ENCODE measurements around the gene BICDL2. TPM values are rescaled to one million over a fixed set of nuclear protein-coding genes. Genes with fewer than 3 reads are reported as not detected.
"Not testable (repeated sequence)": the region's sequence is repeated elsewhere in the genome, so short reads cannot be mapped to it uniquely, and the experiment has no call there.

BICDL2 gene
- total RNA-seq, 2 experiments from 2014 or later = not detected

DNA sequence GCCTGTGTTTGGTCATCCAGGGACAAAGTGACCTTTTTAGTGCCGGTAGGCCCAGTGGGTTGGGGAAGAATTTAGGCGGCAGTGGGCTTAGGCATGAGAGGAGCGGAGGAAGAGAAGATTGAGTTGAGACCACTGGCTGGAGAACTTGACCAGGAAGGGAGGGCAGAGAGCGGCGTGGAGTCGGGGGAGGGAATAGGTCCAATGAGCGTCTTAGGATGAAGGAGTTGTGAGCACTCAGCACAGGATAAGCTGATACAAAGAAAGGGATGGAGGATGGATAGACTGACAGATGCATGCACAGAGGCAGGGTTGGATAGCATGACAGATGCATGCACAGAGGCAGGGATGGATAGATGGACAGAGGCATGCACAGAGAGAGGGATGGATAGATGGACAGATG, 36.7 kb upstream of the BICDL2 start:
- H3K27ac Mint-ChIP-seq = peak overlapping the region; percentile 20
- no peak for DNase-seq
- no peak overlapping the region for H3K4me3 Mint-ChIP-seq
- CTCF ChIA-PET = no interaction called here
- H3K9me3 Mint-ChIP-seq = no peaks in the 10 kb centered on the region
- H3K36me3 Mint-ChIP-seq (ENCODE audit: low read depth) = peaks cover 16% of the 10 kb centered on the region
- no peaks in the 10 kb centered on the region for H3K27me3 Mint-ChIP-seq (ENCODE audit: low read depth)
- H3K4me1 Mint-ChIP-seq (ENCODE audit: low read depth) = peaks cover 86% of the 10 kb centered on the region
- intact Hi-C loops (cut with micrococcal nuclease) = no loop called here

DNA sequence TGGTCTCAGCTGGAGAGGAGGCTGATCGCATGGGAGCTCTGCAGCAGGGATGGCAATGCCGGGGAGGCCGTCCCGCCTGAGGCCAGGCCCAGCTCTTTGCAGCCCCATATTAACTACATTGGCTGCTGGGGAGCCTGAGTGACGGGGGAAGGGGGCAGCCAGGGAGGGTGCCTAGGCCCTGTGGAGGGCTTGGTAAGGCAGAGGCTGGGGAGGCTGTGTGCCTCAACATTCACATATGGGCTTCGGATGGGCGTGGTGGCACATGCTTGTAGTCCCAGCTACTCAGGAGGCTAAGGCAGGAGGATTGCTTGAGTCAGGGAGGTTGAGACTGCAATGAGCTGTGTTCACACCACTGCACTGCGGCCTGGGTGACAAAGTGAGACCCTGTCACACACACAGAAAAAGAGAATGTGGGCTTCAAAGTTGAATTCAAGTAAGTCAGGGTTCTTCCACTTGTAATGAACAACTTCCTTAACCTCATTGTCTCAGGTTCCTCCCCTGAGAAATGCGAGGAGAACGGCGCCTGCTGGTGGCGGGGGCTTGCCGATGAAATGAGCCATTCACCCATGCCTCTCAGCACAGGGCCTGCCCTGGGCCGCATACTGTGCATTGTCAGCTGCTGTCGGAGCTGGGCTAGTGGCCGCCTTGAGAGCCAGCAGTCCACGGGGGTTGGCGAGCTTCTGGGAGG, 36.0 kb upstream of the BICDL2 start:
- intact Hi-C loops (cut with micrococcal nuclease); H3K27me3 Mint-ChIP-seq (ENCODE audit: low read depth); CTCF ChIA-PET; H3K9me3 Mint-ChIP-seq; H3K4me3 Mint-ChIP-seq: not testable (repeated sequence)
- H3K36me3 Mint-ChIP-seq (ENCODE audit: low read depth) = peaks cover 23% of the 10 kb centered on the region
- H3K27ac Mint-ChIP-seq = peak overlapping the region; percentile 20
- DNase-seq = peak; percentile 89
- H3K4me1 Mint-ChIP-seq (ENCODE audit: low read depth) = peaks cover 84% of the 10 kb centered on the region

DNA sequence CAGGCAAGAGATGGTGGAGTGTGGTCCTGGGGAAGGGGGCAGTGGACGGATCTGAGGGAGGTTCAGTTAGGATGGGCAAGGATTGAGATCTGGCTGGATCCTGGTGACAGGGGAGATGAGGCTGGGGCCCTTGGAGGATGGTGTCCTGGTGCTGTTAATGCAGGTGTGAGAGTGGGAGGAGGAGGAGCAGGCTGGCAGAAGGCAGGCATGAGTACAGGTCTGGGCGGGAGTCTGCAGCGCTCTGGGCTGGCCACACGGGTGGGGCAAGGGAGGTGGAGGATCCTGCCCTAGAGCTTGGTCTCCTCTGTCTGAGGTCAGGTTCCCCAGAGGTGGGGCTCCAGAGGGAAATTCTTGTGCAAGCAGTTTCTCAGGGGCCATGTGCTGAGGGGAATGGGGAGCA, 35.4 kb upstream of the BICDL2 start:
- Mint-ChIP-seq H3K4me1 (ENCODE audit: low read depth) (peaks cover 84% of the 10 kb centered on the region), H3K36me3 (ENCODE audit: low read depth) (peaks cover 29% of the 10 kb centered on the region), H3K27ac (peak overlapping the region; percentile 75)
- DNase-seq; H3K4me3 Mint-ChIP-seq; H3K27me3 Mint-ChIP-seq (ENCODE audit: low read depth); intact Hi-C loops (cut with micrococcal nuclease); H3K9me3 Mint-ChIP-seq; CTCF ChIA-PET: not testable (repeated sequence)

DNA sequence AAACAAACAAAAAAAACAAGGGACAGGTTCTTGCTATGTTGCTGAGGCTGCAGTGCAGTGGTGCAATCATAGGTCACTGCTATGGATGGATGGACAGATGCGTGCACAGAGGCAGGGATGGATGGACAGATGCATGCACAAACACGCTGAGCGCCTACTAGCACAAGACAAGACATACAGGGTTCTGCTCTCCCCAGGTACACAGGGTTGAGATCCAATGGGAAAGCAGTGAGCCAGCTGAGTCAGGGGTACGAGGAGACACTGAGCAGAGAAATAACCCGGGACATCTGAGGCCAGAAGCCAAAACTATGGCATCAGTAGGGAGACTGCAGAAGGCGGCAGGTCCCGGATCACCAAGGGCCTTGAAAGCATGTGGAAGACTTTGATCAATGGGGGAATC, 34.9 kb upstream of the BICDL2 start:
- H3K9me3 Mint-ChIP-seq = no peaks in the 10 kb centered on the region
- H3K27me3 Mint-ChIP-seq (ENCODE audit: low read depth) = no peaks in the 10 kb centered on the region
- peak overlapping the region; percentile 75 for H3K27ac Mint-ChIP-seq
- no peak for DNase-seq
- H3K4me1 Mint-ChIP-seq (ENCODE audit: low read depth) = peaks cover 80% of the 10 kb centered on the region
- no peak overlapping the region for H3K4me3 Mint-ChIP-seq
- H3K36me3 Mint-ChIP-seq (ENCODE audit: low read depth) = peaks cover 31% of the 10 kb centered on the region
- intact Hi-C loops (cut with micrococcal nuclease) = no loop called here
- CTCF ChIA-PET = interaction anchor here (1.5 to 1.9 kb wide), 2 partner anchors 27 to 58 kb away, joined by 5 to 7 read pairs; partner anchors contain the start of gene ZSCAN10

DNA sequence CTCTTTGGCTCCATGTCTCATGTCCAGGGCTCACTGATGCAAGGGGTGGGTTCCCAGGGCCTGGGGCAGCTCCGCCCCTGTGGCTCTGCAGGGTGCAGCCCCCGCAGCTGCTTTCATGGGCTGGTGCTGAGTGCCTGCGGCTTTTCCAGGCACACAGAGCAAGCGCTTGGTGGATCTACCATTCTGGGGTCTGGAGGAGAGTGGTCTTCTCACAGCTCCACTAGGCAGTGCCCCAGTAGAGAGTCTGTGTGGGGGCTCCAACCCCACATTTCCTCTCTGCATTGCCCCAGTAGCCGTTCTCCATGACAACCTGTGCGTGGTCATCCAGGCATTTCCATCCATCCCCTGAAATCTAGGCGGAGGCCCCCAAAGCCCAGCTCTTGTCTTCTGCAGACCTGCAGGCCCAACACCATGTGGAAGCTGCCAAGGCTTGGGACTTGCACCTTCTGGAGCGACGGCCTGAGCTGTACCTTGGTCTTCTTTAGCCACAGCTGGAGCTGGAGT, 33.9 kb upstream of the BICDL2 start:
- CTCF ChIA-PET = interaction anchor here (1.4 to 1.9 kb wide), 3 partner anchors 11 to 59 kb away, joined by 4 to 7 read pairs (median 5); partner anchors contain the start of gene ZSCAN10
- intact Hi-C loops (cut with micrococcal nuclease) = no loop called here
- DNase-seq = no peak
- no peak overlapping the region for H3K4me3 Mint-ChIP-seq
- no peaks in the 10 kb centered on the region for H3K27me3 Mint-ChIP-seq (ENCODE audit: low read depth)
- no peaks in the 10 kb centered on the region for H3K9me3 Mint-ChIP-seq
- H3K27ac Mint-ChIP-seq = peak overlapping the region; percentile 88
- peaks cover 72% of the 10 kb centered on the region for H3K4me1 Mint-ChIP-seq (ENCODE audit: low read depth)
- H3K36me3 Mint-ChIP-seq (ENCODE audit: low read depth) = peaks cover 40% of the 10 kb centered on the region

DNA sequence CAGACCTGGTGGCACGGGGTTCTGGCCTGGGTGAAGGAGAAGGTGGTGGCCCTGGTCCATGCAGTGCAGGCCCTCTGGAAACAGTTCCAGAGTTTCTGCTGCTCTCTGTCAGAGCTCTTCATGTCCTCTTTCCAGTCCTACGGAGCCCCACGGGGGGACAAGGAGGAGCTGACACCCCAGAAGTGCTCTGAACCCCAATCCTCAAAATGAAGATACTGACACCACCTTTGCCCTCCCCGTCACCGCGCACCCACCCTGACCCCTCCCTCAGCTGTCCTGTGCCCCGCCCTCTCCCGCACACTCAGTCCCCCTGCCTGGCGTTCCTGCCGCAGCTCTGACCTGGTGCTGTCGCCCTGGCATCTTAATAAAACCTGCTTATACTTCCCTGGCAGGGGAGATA, 32.4 kb upstream of the BICDL2 start:
- Mint-ChIP-seq H3K4me1 (ENCODE audit: low read depth) (peaks cover 72% of the 10 kb centered on the region), H3K4me3 (peak overlapping the region; percentile 4), H3K27ac (peak overlapping the region; percentile 88), H3K36me3 (ENCODE audit: low read depth) (peaks cover 43% of the 10 kb centered on the region)
- H3K27me3 Mint-ChIP-seq (ENCODE audit: low read depth); DNase-seq; H3K9me3 Mint-ChIP-seq; intact Hi-C loops (cut with micrococcal nuclease): not testable (repeated sequence)
- CTCF ChIA-PET = interaction anchor here (1.1 to 2.0 kb wide), 2 partner anchors 10 to 37 kb away, joined by 3 to 5 read pairs; no protein-coding TSS in a partner anchor

DNA sequence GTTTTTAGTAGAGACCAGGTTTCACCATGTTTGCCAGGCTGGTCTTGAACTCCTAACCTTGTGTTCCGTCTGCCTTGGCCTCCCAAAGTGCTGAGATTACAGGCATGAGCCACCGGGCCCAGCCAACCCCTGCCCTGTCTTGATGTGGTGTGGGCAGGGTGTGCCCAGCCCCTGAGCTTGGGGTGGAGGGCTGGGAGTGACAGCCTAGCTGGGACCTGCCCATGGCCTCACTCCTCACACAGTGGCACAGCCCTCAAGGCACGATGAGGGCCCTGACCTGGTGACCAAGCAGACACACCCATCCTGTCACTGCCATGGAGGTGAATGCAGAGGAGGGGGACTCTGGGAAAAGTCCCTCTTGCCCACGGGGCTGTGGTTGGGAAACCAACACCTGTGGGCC, 31.7 kb upstream of the BICDL2 start:
- Mint-ChIP-seq H3K4me1 (ENCODE audit: low read depth) (peaks cover 72% of the 10 kb centered on the region), H3K9me3 (no peaks in the 10 kb centered on the region), H3K27ac (peak overlapping the region; percentile 96), H3K4me3 (peak overlapping the region; percentile 94), H3K27me3 (ENCODE audit: low read depth) (no peaks in the 10 kb centered on the region), H3K36me3 (ENCODE audit: low read depth) (peaks cover 43% of the 10 kb centered on the region)
- DNase-seq = no peak
- CTCF ChIA-PET = interaction anchor here (1.1 to 11.2 kb wide), 3 partner anchors 10 to 62 kb away, joined by 3 to 187 read pairs (median 5); partner anchors contain the start of gene ZNF213
- intact Hi-C loops (cut with micrococcal nuclease) = no loop called here

DNA sequence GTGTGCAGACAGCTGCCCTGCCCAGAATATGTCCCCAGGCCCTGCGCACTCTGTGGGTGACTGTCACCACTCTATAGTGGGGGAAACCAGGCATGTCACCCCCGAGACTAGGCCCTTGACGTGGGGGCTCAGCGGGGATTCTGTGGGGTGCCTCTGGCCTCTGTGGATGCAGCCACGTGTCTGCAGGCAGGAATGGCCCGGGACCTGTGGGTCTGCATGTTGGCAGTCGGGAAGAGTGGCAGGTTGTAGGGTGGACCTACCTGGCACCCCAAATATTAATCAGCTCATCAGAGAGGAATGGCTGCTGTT, 29.6 kb upstream of the BICDL2 start:
- intact Hi-C loops (cut with micrococcal nuclease) = no loop called here
- no peaks in the 10 kb centered on the region for H3K9me3 Mint-ChIP-seq
- H3K27ac Mint-ChIP-seq = peak overlapping the region; percentile 97
- H3K4me1 Mint-ChIP-seq (ENCODE audit: low read depth) = peaks cover 63% of the 10 kb centered on the region
- H3K4me3 Mint-ChIP-seq = peak overlapping the region; percentile 94
- DNase-seq = no peak
- peaks cover 43% of the 10 kb centered on the region for H3K36me3 Mint-ChIP-seq (ENCODE audit: low read depth)
- CTCF ChIA-PET = interaction anchor here (0.8 to 11.2 kb wide), 2 partner anchors 35 to 64 kb away, joined by 3 to 187 read pairs; partner anchors contain the start of gene ZNF213
- no peaks in the 10 kb centered on the region for H3K27me3 Mint-ChIP-seq (ENCODE audit: low read depth)

DNA sequence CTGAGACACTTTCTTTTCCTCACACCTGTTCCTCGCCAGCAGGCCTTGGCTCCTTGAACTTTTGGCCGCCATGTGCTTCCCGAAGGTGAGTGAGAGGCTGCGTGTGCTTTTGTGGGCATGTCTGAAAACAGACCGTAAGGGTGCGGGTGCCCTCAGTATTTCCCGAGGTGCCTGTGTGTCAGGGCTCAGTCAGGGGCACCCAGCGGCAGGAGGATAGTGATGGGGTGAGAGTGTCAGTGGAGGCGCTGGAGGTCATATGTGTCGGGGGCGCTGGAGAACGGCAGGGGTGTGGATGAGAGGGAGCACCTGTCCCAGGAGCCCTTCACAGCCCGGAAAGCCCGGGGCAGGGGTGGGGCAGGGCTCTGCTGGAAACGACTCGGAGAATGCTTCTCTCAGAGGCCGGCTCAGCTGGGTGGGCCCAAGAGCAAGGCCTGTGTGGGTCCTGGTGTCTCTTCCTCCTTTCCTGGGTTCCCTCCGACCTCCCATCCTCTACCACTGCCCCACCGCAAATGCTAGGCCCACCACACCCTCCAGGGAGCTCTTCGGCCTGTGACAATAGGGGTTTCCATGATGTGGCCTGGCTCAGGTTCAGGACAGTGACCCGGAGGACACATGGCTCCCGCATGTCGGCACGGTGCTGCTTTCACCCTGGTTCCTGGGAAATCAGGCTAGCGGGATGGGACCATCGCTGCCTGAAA, 29.1 kb upstream of the BICDL2 start:
- Mint-ChIP-seq H3K4me1 (ENCODE audit: low read depth) (peaks cover 59% of the 10 kb centered on the region), H3K9me3 (no peaks in the 10 kb centered on the region), H3K4me3 (peak overlapping the region; percentile 94), H3K36me3 (ENCODE audit: low read depth) (peaks cover 43% of the 10 kb centered on the region), H3K27ac (peak overlapping the region; percentile 97), H3K27me3 (ENCODE audit: low read depth) (no peaks in the 10 kb centered on the region)
- intact Hi-C loops (cut with micrococcal nuclease) = loop anchor here (1.0 kb wide), 1 partner anchor 9 kb away; no protein-coding TSS in a partner anchor
- DNase-seq = peak; percentile 45
- CTCF ChIA-PET = interaction anchor here (0.8 to 11.2 kb wide), 5 partner anchors 10 to 65 kb away, joined by 3 to 187 read pairs (median 8); partner anchors contain the start of gene ZNF213

DNA sequence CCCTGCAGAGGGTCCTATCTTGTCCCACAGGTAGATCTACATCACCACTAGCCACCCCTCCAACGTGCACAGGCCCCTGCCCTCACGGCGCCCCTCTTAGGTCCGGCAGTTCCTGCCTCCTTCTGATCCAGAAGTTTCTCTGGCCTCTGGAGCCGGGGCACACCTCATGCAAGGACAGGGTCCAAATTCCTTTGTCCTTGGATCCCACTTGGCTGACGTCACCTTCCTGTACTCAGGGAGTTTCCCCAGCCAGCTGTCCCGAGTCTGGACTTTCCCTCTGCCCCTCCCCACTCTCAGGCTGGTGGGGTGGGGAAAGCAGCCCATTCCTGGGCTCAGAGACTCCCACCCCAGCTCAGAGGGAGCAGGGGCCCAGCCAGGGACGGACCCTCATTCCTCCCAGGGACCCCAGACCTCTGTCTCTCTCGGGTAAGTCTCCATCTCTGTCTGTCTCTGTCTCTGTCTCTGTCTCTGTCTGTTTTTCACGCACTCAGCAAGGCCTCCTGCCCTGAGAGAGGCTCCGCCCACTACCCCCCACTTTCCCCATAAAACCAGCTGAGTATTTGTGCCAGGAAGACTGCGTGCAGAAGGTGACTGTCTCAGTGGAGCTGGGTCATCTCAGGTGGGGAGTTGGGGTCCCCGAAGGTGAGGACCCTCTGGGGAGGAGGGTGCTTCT, 28.5 kb upstream of the BICDL2 start, which contains the start of gene IL32:
IL32 (plus strand) TSS at position 572 of the 673 bp plus-strand sequence. CDS start 172 bp downstream, outside the sequence.
- Mint-ChIP-seq H3K27ac (peak within 1 kb of the TSS; percentile 97), H3K27me3 (ENCODE audit: low read depth) (no peaks in the 10 kb centered on the region), H3K9me3 (no peaks in the 10 kb centered on the region), H3K4me1 (ENCODE audit: low read depth) (peaks cover 58% of the 10 kb centered on the region), H3K4me3 (peak within 1 kb of the TSS; percentile 94), H3K36me3 (ENCODE audit: low read depth) (peaks cover 42% of the 10 kb centered on the region)
- intact Hi-C loops (cut with micrococcal nuclease) = loop anchor here (1.0 kb wide), 1 partner anchor 10 kb away; no protein-coding TSS in a partner anchor
- CTCF ChIA-PET = interaction anchor here (1.5 to 11.2 kb wide), 4 partner anchors 11 to 65 kb away, joined by 4 to 187 read pairs (median 14); partner anchors contain the start of gene ZNF213
- peak; percentile 83 for DNase-seq

DNA sequence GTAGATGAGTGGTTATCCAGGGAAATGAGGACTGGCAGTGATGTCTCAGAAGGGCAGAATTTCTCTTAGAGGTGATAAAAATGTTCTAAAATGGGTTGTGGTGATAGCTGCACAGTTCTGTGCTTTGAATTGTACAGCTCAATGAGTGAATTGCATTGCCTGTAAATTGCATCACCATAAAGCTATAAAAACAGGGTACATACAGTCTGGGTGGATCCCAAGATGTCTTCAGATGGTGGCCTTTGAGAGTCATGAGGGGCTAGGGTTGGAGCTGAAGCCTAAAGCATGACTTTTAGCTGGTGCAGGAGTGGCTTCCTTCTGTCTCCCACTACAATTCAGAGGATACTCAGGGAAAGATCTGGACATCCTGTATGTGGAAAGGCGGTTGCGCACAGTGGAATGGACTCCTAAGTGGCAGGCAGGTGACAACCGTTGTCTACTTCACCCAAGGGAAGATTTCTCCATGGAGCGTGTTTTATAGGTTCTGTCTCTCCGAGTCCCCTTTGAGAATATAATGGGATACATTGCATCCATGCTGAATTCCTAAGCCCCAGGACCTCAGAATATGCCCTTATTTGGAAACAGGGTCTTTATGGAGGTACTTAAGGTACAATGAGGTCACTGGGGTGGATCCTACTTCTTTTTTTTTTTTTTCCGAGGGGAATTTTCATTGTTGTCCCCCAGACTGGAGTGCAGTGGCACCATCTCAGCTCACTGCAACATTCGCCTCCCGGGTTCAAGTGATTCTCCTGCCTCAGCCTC, 27.1 kb upstream of the BICDL2 start:
- H3K4me1 Mint-ChIP-seq (ENCODE audit: low read depth) = peaks cover 54% of the 10 kb centered on the region
- H3K27me3 Mint-ChIP-seq (ENCODE audit: low read depth) = no peaks in the 10 kb centered on the region
- intact Hi-C loops (cut with micrococcal nuclease) = no loop called here
- peak overlapping the region; percentile 97 for H3K27ac Mint-ChIP-seq
- peaks cover 31% of the 10 kb centered on the region for H3K36me3 Mint-ChIP-seq (ENCODE audit: low read depth)
- no peaks in the 10 kb centered on the region for H3K9me3 Mint-ChIP-seq
- CTCF ChIA-PET = interaction anchor here (0.7 to 11.2 kb wide), 7 partner anchors 12 to 104 kb away, joined by 4 to 187 read pairs (median 4); partner anchors contain the start of gene ZNF213
- no peak for DNase-seq
- no peak overlapping the region for H3K4me3 Mint-ChIP-seq

Measured in activated naive CD4-positive, alpha-beta T cell treated with anti-CD3 and anti-CD28 coated beads for 36 hours (primary cell).